ENCODE data around the gene TRIM68.

Gene TRIM68, protein sequence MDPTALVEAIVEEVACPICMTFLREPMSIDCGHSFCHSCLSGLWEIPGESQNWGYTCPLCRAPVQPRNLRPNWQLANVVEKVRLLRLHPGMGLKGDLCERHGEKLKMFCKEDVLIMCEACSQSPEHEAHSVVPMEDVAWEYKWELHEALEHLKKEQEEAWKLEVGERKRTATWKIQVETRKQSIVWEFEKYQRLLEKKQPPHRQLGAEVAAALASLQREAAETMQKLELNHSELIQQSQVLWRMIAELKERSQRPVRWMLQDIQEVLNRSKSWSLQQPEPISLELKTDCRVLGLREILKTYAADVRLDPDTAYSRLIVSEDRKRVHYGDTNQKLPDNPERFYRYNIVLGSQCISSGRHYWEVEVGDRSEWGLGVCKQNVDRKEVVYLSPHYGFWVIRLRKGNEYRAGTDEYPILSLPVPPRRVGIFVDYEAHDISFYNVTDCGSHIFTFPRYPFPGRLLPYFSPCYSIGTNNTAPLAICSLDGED

DNA sequence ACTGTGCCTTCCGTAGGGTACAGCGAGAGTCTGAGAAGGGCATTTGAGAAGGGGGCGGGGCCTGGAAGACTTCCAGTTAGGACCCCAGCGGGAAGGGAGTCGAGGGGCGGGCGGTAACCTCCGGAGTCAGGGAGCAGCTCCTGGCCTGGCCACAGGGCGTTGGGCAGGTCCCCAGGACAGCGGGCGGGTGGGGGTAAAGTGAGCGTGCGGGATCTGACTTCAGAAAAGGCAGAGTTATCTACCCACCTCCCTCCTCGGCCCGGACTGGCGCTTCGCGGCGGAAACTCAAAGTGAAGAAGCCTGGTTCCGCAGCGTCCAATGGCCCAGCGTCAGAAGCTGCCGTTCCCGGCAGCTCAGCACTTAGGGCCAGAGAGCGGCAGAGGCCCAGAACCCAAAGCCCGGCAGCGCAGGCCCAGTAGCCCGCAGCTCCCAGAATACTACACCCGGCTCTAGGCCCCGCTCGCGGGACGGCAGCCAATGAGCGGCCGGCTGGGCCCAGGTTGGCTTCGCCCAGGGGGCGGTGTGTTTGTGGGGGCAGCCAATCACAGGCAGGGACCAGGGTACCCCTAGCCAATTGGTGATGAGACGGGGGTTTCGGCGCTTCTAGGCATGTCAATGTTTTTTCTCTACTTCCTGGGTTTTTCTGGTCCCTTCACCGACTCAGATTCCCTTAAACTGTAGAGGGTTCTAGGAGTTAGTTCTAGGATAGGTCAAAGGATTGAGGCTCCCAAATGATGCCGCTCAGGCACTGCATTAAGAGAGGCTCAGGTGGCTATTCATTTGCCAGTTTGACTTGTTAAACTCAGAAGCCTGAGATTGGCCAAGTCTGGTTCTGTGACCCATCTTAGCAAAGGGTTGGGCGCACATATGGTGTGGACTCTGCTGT is at the start of gene TRIM68:
TRIM68 (minus strand) TSS at position 451 of the 886 bp plus-strand sequence. CDS start 2,727 bp downstream, outside the sequence.
- peak; percentile 96 for DNase-seq

DNA sequence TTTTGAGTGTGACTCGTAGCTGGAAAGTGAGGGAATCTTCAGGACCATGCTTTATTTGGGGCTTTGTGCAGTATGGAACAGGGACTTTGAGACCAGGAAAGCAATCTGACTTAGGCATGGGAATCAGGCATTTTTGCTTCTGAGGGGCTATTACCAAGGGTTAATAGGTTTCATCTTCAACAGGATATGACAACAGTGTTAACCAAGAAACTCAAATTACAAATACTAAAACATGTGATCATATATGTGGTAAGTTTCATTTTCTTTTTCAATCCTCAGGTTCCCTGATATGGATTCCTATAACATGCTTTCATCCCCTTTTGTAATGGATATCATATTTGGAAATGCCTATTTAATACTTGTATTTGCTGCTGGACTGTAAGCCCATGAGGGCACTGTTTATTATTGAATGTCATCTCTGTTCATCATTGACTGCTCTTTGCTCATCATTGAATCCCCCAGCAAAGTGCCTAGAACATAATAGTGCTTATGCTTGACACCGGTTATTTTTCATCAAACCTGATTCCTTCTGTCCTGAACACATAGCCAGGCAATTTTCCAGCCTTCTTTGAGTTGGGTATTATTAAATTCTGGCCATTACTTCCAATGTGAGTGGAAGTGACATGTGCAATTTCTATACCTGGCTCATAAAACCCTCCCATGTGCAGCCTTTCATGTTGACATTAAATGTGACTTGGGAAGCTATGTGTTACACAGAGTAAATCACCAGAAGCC is 46.8 kb upstream of the TRIM68 start:
- no peak for DNase-seq

DNA sequence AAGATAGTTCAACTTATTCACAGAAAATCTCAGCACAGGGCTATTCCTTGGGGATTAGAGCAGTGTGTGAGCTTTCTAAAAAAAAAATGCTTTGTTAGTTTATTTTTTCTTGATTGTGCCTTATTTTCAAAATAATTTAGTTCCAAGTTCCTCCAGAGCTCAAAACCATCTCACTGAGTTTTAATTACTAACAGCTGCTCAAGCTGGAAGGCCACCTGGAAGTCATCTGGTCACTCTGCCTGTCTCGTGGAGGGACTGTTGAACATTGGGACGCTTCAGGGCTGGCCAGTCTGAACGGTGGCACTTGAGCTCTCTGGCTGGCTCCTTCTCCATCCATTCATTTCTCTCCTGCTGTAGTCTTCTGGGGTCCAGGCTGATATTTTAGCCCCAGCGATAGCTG is 39.7 kb upstream of the TRIM68 start:
- DNase-seq = no peak

DNA sequence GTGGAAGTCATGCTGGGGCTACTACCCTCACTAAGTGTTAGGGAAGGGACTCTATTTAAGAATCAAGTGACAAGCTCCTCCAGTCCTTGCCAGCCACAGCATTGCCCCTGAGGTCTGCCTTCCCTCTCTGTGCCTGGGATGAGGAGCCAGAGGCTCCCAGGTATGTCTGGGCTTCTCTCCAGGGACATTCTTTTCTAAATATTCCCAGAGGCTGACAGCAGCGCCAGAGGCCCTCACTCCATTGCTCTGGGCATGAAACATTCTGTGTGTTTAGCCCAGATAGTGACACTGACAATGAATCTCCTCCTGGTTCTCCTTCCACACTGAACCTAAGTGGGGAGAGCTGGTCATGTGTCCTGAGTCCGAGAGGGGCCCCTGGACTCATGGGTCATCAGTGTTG is 37.9 kb upstream of the TRIM68 start:
- no peak for DNase-seq

DNA sequence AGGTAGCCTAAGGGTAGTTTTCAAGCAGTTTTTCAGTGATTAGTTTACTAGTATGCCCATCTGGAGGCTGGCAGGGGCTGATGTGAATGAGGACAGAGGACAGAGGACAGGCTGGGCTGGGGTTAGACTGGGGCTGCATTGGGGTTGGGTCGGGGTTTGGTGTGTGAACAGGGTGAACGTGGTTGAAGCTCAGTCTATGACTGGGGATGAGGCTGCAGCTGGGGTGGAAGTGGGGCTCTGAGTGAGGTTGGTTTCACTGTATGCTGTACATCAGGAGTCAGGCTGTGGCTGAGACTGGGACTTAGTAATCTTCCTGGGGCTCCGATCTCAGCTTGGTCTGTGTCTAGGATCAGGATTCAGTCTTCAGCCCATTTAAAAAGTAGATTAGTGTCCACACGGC is 36.2 kb upstream of the TRIM68 start:
- no peak for DNase-seq

DNA sequence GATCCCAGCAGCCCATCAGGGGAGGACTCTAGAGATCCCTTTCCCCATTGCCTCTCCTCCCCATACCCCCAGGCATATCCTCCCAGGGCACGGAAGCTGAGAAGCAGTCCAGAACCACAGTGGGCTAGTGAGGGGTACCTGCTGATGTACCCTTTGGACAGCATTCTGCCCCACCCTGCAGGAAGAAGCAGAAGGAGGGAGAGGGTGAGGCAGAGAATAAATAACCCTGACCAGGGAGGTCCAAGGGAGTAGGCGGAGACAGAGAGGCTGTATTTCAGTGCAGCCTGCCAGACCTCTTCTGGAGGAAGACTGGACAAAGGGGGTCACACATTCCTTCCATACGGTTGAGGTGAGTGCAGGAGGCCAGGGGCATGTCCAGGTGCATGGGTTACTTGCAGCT is 35.7 kb upstream of the TRIM68 start, which contains the start of gene OR51E1:
OR51E1 (plus strand) TSS at position 301 of the 400 bp plus-strand sequence. CDS start 8,545 bp downstream, outside the sequence.
- DNase-seq = no peak

DNA sequence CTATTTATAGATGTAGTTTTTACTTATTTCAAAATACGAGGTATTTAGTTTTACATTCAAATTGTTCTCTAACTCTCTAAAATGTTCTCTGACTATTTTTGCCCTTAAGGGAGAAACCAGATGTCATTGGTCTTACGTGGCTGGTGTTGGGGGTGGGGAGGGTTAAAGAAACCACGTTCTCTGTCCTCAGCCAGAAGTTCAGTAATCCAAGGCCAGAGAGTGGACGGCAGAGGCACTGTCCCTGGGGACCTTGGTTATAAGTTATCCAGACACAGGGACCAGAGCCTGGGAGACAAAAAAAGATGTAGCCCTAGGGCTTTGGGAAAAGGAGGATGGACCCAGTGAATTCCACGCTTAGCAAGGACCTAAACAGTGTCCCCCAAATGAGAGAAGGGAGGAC is 35.0 kb upstream of the TRIM68 start:
- DNase-seq = no peak

DNA sequence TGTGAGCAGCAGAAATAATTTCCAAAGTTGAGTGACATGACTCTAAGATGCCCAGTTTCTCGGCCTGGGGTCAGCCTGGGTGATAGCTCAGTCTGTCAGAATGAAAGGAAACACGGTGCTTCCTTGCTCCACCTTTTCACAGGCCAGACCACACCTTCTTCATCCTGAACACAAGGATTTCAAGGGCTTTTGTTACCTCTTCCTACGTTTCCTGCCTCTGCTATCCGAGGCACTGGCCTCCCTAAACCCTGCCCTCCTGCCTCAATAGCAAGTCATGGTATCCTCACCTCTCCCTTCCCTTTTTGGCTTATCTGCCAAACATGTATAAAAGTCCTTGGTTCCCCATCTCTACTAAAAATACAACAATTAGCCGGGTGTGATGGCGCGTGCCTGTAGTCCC is 34.0 kb upstream of the TRIM68 start:
- no peak for DNase-seq

DNA sequence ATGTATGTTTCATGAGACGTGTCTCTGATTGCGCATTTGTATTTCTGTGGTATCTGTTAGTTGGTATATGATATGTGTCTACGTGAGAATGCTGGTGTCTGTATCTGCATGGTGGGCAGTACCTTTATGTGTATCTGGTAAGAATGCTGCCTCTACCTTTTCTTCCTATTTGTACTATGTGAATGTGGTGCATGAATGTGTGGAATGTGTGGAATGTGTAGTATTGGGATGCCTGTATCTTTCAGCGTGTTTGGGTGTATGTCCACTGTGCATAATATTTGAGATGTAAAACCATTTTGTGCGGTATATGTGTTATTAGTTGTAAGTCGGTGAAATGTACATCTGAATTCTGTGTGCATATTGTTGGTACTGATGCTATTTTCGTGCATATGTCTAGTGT is 33.5 kb upstream of the TRIM68 start:
- DNase-seq = no peak

DNA sequence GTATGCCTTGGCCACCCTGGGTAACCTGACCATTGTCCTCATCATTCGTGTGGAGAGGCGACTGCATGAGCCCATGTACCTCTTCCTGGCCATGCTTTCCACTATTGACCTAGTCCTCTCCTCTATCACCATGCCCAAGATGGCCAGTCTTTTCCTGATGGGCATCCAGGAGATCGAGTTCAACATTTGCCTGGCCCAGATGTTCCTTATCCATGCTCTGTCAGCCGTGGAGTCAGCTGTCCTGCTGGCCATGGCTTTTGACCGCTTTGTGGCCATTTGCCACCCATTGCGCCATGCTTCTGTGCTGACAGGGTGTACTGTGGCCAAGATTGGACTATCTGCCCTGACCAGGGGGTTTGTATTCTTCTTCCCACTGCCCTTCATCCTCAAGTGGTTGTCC is 31.9 kb upstream of the TRIM68 start:
- DNase-seq = no peak

DNA sequence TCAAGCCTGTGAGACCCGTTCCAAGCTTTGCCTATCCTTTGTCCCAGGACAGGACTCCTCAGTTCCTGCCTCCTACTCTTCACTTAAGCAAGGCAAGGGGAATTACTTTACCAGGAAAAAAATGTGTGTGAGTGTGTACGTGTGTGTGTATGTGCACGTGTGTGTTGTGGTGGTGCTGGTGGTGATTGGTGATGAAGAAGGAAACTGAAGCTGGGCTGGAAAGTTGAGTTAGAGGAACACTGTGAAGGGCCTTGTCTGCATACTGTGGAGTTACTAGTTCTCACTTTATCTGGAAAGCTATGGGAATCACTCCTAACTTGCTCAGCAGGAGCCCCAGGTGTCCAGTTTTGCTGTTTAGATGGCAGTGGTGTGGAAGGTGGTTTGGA is 29.6 kb upstream of the TRIM68 start:
- DNase-seq = no peak

DNA sequence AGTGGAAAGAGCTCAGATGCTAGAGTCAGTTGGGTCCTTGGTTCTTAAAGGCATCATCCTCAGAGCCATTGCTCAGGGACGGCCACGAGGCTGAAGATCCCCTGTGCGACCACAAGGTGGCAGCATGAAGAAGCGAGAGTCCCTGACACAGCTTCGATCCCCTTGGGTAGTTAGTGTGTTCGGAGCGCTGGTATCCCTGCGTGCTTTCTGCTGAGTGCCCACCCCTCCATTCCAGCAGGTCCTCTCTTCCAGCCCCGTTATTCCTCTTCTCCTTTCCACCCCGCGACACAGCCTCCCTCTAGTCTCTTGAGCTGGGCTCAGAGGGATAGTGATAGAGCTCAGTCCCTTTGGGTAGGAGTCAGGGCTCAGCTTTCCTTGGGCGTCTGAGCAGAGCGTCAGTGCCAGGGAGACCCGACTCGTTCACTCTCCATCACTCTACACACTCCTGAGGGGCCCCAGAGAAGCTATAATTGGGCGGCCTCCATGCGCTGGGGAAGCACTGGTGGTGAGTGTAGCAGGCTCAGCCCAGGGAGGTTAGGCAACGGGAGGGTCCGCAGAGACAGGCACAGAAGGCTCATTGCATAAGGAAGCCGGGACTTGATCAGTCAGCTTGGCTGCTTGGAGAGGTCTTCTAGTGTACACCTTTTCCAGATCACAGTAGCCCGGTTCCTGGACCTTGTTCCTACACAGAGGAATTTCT is 29.1 kb upstream of the TRIM68 start, which contains the start of gene OR51D1:
OR51D1 (plus strand) TSS at position 516 of the 700 bp plus-strand sequence. CDS start 2,314 bp downstream, outside the sequence.
- peak; percentile 70 for DNase-seq

DNA sequence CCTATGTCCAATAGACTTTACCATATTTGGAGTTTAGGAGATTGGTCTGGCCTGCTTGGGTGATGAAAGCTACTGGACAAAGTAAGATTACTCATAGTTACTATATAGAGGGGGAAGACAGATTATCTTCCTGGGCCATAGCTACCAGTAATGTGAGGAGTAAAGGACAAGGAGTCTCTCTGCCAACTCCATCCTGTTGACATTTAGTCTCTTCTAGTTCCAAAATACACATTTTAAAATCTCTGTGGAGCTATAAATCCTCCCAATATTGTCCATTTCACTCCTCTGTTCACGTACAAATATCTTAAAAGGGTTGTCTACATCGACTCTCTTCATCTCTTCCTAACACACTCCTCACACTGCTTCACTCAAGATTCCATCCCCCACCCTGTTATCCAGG is 28.1 kb upstream of the TRIM68 start:
- no peak for DNase-seq

DNA sequence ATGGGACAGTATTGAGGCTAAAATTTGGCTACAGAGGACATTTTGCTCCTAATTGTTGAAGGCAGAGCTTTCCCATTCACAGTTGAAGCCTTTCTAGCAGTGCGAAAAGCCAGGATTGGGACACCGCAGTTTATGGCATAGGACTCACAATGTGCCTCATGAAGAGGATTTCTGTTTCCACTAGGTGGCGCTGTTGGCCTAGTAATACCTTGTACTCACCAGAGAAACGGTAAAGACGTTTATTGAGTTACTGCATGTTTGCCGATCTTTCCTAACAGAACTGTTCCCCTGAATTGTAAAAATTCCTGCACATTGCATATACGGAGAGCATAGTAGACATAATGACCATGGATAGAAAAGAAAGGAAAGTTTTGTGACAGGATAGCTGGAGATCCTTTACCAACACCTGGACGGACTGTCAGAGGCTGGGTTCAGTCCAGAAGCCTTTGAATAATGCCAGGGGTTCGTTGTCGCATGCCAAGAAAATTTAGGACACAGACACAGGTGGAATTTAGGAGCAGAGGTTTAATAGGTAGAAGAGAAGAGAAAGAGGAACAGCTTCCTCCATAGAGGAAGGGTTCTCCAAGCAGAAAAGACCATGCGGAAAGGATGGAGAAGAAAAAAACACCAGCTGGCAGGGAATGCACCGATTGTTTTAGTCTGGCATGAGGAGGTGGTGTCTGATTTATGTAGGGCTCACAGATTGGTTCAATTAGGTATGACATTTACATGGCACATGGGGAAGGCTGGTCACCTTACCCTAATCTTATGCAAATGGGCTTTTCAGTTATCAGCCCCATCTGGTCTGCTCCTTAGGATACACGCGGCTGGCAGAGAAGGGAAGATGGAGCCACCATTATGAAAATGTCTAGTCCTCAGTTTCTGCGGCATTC is 18.4 kb upstream of the TRIM68 start:
- peak; percentile 84 for DNase-seq

DNA sequence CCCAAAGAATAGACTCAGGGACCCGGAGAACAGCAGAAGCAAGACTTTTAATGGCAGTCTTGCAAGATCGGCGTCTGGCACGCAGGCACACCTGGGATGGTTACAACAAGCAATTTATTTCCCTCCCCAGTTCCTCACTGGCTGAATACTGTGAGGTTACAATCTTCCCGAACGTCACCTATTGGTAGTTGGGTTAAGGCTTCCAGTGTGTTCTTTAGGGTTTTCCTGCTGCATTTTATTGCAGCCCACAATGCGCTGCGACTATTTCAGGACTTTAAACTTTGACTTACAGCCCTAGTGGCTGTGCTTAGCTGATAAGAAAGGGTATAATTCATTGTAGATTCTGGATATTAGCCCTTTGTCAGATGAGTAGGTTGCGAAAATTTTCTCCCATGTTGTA is 11.5 kb upstream of the TRIM68 start:
- DNase-seq = no peak

DNA sequence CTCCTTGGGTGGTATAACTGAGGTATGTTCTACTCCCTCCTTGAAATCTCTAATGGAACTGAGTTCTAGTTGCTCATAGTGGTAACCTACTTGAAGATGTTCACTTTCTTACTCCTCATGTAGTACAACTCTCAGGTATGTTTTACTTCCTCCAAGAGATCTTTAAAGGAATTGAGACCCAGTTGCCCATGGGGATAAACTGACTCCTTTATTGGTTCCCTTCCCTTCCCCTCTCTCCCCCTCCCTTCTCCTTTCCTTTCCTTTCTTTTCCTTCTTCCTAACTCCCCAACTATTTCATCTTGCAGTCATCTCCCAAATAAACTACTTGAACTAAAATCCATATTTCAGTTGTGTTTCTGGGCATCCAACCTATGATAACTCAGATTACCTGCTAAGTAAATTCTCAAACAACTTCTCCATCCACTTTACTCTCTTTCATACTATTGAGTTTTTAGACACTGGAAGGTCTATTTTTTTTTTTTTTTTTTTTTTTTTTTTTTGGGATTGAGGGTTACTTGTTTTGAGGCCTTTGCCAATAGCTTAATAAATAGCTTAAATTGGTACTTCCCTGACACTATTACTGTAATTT is 7.9 kb upstream of the TRIM68 start:
- DNase-seq = no peak

DNA sequence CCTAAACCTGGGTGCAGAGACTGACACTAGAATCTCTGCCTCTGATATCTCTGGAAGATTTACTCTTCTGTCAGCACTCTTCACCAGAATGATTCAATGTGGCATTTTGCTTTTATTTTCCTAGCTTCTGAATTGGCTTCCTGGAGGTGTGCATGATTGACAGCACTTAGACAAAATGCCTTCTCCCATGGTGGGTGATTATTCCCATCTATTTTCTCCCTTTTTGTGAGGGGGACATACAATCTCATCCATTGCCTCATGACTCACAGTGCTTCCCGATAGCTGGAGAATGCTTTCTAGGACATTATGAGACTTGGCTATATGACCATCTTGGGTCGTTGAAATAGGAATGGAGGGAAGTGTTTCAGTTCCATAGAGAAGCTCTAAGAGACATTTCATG is 4.0 kb upstream of the TRIM68 start:
- no peak for DNase-seq

DNA sequence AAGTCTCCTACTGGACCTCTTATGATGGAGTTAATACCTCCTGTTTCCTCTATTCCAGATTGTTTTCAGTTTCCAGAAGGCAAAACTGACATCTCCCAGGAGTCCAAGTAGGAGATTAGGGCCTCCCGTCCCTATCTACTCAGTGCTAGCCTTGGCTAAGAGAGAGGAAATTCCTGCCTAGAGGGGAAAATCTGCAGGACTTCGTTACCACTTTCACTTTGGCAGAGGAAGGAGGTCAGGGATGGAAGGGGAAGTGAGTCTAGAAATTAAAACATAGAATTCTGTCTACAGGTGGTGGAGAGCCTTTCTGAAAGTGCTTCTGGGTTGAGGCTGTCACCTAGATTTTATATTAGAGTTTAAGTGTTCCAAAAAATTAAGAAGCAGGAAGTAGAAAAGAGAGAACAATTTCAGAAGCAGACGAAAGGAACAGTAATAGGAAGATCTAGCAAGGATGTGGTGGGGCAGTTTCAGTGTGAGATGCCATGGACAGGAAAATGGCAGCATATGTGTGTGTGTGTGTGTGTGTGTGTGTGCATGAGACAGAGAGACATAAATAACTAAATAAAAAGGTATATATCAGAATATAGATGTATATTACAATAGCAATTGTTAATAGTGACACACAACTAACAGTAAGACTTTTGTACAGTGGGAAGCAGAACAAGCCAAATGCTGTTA is 2.4 kb upstream of the TRIM68 start:
- DNase-seq = no peak

DNA sequence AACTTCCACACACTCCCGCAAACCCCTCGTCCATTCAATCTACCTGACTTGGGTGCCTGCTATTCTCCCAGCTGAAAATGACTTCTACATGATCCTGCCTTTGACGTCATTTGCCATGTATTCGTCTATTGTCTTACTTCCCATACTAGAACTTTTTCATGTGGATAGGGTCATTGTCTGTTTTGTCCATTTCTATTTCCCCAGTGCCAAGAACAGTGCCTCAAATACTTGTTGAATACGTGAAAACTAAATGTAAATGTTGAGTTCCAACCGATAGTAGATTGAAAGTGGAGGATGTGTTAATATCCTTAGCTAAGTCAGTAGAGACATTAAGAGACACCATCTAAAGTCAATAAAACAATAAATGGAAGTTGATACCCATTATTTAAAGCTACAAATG is 935 bp downstream of the TRIM68 start:
- peak; percentile 18 for DNase-seq

Data from hematopoietic multipotent progenitor cell treated with erythropoietin and hydrocortisone succinate and interleukin-3 and kit ligand, for 8 days (in vitro differentiated cells).